Measurements from ENCODE around the gene GPR137.
"Not testable (repeated sequence)": the region's sequence is repeated elsewhere in the genome, so short reads cannot be mapped to it uniquely, and the experiment has no call there.

GPR137 gene

GRCh38 chr11:64322925-64323260 is 37.2 kb downstream of the GPR137 start:
- DNase-seq = no peak

- no peak for DNase-seq
Observed at GRCh38 chr11:64323373-64323772, 37.7 kb downstream of the GPR137 start.

GRCh38 chr11:64323984-64324383 is 38.3 kb downstream of the GPR137 start:
- not testable (repeated sequence) for DNase-seq

GRCh38 chr11:64324692-64325469 is 39.2 kb downstream of the GPR137 start:
- DNase-seq = no peak

GRCh38 chr11:64327375-64327774 is 41.7 kb downstream of the GPR137 start:
- DNase-seq = no peak

GRCh38 chr11:64327993-64328392 is 42.3 kb downstream of the GPR137 start:
- DNase-seq = no peak

- no peak for DNase-seq
Observed at GRCh38 chr11:64330888-64331287, 45.2 kb downstream of the GPR137 start.

GRCh38 chr11:64331569-64332371 is 46.1 kb downstream of the GPR137 start:
- peak; percentile 63 for DNase-seq

- DNase-seq = no peak
Observed at GRCh38 chr11:64333556-64333955, 47.9 kb downstream of the GPR137 start.

- DNase-seq = no peak
Observed at GRCh38 chr11:64334764-64335735, 49.4 kb downstream of the GPR137 start.

- DNase-seq = no peak
Observed at GRCh38 chr11:64337538-64338249, 52.0 kb downstream of the GPR137 start.

GRCh38 chr11:64338716-64339115 is 53.1 kb downstream of the GPR137 start:
- DNase-seq = no peak

Data from activated CD4-positive, alpha-beta T cell treated with anti-CD3 and anti-CD28 coated beads, Interleukin-2, amount 50 U/mL, for 1 hour (primary cell).